HG03097 (cell line): Measurements from ENCODE around the gene RBFOX2.
"Not testable (repeated sequence)": the region's sequence is repeated elsewhere in the genome, so short reads cannot be mapped to it uniquely, and the experiment has no call there.

ENCODE experiments used
- ATAC-seq: cut with Tn5 transposase; IDR thresholded peaks from one replicate; pipeline ENCODE4 v1.9.1; 2021; ENCODE audit not compliant: unreplicated experiment, low FRiP score

Gene RBFOX2

DNA sequence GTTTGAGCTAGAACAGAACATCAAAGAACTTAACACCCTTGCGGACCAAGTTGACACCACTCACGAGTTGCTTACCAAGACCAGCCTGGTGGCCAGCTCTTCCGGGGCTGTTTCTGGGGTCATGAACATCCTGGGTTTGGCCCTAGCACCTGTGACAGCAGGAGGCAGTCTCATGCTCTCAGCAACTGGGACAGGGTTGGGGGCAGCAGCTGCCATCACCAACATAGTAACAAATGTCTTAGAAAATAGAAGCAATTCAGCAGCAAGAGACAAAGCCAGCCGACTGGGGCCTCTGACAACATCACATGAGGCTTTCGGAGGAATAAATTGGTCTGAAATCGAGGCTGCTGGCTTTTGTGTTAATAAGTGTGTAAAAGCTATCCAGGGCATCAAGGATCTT, 302.2 kb downstream of the RBFOX2 start:
- no peak for ATAC-seq

- ATAC-seq, result no peak
Observed at GRCh38 chr22:35725521-35725920, 303.1 kb downstream of the RBFOX2 start.

DNA sequence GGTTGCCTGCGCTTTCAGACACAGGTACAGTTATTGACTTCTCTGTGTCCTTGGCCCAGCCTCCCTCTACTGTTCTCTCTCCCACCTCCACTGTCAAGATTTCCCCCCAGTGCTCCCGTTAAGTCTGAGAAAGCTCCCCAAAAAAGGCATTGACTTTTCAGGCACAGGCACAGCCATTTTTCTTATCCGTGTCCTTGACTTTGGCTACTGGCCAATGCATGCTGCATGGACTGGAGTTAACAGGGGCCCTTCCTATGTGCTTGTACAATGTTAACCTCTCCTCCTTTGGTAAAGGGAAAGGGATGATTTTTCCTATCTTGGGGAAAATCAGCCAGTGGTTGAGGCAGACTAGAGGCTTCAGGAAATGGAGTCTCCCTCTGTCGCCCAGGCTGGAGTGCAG, 306.7 kb downstream of the RBFOX2 start:
- ATAC-seq, result no peak

DNA sequence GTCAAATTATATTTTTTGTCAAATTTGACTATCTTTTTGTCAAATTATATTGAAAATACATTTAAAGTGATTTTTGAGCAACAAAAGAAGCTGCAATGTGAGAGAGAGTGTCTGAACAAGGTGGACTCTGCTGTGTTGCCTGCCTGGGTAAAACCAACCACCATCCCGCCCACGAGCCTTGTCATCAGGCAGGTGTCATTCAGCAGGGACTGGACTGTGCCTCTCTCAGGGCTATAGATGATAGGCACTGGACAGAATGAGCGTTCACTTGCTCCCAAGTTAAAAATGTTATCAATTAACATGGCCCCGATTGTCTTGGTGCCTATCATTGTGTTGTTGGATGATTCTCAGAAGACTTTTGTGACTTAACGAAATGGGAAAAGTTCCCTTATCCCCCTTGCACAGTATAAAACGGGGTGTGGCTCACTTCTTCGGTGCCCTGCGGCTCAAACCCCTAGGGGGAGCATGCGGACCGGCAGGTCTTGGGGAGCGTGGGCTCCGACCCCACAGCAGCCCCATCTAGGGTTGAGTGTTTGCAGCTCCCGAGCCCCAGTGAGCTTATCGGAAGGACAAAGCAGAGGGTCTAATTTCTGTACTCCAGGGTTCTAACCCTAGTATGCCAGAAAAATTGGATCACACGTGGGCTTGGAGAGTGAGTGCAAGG, 309.3 kb downstream of the RBFOX2 start:
- ATAC-seq, result no peak

DNA sequence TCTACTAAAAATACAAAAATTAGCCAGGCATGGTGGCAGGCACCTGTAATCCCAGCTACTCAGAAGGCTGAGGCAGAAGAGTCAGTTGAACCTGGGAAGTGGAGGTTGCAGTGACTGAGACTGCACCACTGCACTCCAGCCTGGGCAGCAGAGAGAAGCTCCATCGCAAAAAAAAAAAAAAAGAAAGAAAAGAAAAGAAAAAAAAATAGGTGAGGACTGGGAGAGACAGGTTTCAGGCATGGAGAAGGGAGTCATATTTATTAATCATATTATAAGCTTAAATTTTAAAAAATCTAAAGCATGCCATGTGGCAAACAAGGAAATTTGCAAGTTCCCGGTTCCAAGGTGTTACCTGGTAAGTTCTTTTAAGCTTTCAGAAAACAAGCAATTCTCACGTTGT, 311.1 kb downstream of the RBFOX2 start, which contains the start of gene APOL5:
TSS of gene APOL5 (plus strand) at position 301 of the 400 bp plus-strand sequence. CDS start at position 301, 0 bp downstream.
- ATAC-seq, result no peak

GRCh38 chr22:35712672-35713071, 316.0 kb downstream of the RBFOX2 start:
- no peak for ATAC-seq

DNA sequence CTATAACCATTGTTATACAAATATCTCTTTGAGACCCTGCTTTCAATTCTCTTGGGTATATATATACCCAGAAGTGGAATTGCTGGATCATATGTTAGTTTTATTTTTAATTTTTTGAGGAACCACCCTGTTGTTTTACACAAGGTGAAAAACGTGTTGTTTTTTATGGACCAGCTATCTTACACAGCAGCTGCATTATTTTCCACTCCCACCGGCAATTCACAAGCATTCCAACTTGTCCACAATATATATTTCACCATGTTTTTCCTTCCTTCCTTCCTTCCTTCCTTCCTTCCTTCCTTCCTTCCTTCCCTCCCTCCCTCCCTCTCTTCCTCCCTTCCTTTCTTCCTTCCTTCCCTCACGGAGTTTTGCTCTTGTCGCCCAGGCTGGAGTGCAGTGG, 317.3 kb downstream of the RBFOX2 start:
- no peak for ATAC-seq

- ATAC-seq, result no peak
Observed at GRCh38 chr22:35708917-35709316, 319.7 kb downstream of the RBFOX2 start.

DNA sequence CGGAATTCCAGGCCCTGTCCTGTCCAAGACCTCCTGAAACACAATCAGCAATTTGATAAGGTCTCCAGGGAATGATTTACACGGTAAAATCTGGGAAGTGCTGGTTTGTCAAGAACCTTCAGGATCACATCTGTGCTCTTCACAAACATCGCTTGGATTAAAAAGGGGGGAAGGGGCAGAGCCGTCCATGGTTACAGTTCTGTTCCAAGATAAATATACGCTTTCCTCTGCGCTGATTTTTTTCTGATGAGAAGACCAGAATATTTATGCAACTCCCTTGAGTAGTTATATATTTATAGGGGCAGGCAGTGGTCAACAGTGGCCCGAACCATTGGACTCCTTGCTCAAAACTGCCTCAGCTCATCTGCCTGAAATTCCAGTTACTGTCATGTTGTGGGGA, 320.2 kb downstream of the RBFOX2 start:
- ATAC-seq, result no peak

DNA sequence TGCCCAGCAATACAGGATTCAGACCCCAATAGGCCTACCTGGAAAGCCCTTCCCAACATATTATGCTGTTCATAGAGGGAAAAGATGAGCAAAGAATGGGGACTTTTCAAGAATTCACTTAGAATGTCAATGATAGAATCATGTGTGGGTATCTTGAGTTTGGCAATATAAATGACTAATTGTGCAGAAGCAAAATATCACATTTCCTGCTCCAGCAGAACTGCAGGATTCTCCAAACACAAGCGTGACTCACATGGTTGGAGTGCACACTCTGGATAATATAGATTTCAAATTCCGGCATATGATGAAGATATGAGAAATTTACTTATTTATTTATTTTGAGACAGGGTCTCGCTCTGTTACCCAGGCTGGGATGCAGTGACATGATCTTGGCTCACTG, 323.5 kb downstream of the RBFOX2 start:
- ATAC-seq, result no peak

- ATAC-seq, result no peak
Observed at GRCh38 chr22:35703861-35704584, 324.6 kb downstream of the RBFOX2 start.

- not testable (repeated sequence) for ATAC-seq
Observed at GRCh38 chr22:35699852-35700251, 328.8 kb downstream of the RBFOX2 start.

DNA sequence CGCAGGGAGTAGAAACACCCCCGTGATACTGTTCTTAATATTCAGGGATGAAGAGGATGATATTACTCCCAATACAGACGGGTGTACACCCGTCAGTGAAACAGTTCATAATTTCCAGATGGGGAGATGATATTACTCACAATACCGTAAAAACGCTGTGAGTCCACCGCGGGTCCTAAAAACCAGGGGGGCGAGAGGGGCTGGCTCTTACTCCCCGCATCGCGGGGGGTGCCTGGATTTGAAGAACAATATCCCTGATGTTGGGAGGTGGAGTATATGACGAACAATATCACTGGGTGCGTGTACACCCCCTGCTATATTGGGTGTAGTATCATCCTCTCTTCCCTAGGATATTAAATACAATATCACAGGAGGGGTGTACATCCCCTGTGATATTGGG, 331.5 kb downstream of the RBFOX2 start:
- no peak for ATAC-seq

DNA sequence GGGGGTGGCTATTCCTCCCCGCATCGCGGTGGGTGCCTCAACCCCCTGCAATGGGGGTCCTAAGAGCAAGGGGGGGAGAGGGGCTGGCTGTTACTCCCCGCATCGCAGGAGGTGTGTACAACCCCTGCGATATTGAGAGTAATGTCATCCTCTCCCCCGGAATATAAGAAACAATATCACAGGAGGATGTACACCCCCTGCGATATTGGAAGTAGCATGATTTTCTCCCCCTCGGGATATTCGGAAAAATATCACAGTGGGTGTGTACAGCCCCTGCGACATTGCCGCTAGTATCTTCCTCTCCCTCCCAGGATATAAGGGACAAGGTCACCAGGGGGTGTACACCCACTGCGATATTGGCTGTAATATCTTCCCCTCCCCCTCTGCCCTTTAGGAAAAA, 333.4 kb downstream of the RBFOX2 start:
- ATAC-seq, result no peak

DNA sequence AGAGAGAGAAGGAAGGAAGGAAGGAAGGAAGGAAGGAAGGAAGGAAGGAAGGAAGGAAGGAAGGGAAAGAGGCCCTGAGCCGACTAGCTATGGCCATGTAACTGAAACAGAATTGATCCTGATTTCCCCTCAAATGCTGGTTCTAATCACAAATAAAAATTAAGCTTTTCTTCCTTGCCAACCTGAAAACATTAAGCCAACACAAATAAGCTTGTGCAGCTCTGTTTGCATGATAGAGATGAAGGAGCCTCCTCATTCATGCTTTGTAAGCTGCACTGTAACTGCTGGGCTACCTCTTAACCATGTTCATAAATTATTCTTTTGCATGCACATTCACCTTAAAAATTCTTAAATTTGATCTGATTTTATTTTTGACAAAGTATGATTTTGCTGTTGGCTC, 338.6 kb downstream of the RBFOX2 start:
- no peak for ATAC-seq

DNA sequence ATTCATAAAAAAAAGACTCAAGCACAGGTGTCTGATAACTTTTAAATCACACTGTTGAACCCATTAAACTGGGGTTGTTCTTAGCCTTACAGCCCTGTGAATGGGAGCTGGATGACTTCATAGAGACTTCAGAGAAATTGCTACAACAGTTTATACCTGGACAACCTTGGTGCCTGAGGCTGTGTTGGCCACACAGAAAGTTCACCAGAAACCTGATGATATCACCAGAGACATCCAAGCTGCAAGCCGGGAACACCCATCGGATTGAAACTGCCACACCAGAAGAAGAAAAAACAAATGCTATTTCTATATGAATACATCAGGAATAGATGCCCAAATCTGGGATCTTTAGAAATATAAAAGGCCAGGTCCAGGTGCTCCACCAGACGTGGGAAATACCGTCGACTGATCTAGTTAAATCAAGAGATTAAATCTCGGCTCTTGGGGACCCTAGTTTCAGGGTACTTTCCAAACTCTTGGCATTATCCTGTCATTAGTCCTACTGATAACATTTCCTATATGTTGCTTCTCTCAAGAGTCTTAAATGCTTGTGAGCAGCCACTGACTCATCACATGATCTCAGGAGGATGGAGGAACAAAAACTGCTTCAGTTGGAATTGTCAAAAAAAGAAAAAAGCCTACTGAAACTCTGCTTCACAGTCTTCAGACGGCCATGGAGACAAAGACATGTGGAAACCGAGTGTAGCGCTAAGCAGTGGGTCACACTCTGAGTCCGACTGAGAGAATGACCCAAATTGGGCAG, 339.5 kb downstream of the RBFOX2 start:
- ATAC-seq, result no peak
